ENCODE results near the gene AMH.

- no peak for TF ChIP-seq POLR2A (IDR thresholded peaks at IDR 0.05; ENCODE audit: low read depth, low read length)
- no peak for TF ChIP-seq TAF1 (IDR thresholded peaks at IDR 0.05; ENCODE audit: low read depth, low read length)
- TF ChIP-seq POLR2AphosphoS5 (IDR thresholded peaks at IDR 0.05; ENCODE audit: low read depth, low read length) = no peak
- no peak for TF ChIP-seq SPI1 (IDR thresholded peaks at IDR 0.05; ENCODE audit: low read depth, low read length)
Measured at GRCh38 chr19:2207008-2207407, 42.1 kb upstream of the AMH start.
